ES-I3 (cell line): ENCODE measurements around the gene NIFK.
"Not testable (repeated sequence)": the region's sequence is repeated elsewhere in the genome, so short reads cannot be mapped to it uniquely, and the experiment has no call there.

ENCODE experiments used
- H3K36me3 ChIP-seq: 2 replicates; pipeline ENCODE4 v1.6.1; 2013; ENCODE audit warnings: mild to moderate bottlenecking, low read length, control low read depth, moderate library complexity; ENCODE audit not compliant: insufficient read depth
- H3K4me1 ChIP-seq: 2 replicates; pipeline ENCODE4 v1.6.1; 2013; ENCODE audit warnings: mild to moderate bottlenecking, control low read depth, low read length; ENCODE audit not compliant: insufficient read depth
- H3K9ac ChIP-seq: 2 replicates; pipeline ENCODE4 v1.6.1; 2013; ENCODE audit warnings: low read depth, mild to moderate bottlenecking, low read length, moderate library complexity
- H3K9me3 ChIP-seq: 2 replicates; pipeline ENCODE4 v1.6.1; 2013; ENCODE audit warnings: mild to moderate bottlenecking, low read length, moderate library complexity; ENCODE audit not compliant: control insufficient read depth, insufficient read depth

Gene NIFK

GRCh38 chr2:121711481-121711880 lies 25.2 kb downstream of the NIFK start:
- H3K9me3 ChIP-seq, H3K9ac ChIP-seq, H3K4me1 ChIP-seq, H3K36me3 ChIP-seq: not testable (repeated sequence)

- H3K4me1 ChIP-seq = peaks cover 4% of the 10 kb centered on the region; the same call in 1 of the 2 replicates
- no peaks in the 10 kb centered on the region for H3K36me3 ChIP-seq
- no peak overlapping the region for H3K9ac ChIP-seq
Observed at GRCh38 chr2:121710470-121711170, 26.1 kb downstream of the NIFK start.

GRCh38 chr2:121709776-121710469 lies 26.8 kb downstream of the NIFK start:
- Histone ChIP-seq H3K4me1 (peaks cover 4% of the 10 kb centered on the region; the same call in 1 of the 2 replicates), H3K9ac (no peak overlapping the region), H3K9me3 (no peaks in the 10 kb centered on the region), H3K36me3 (no peaks in the 10 kb centered on the region)

More at GRCh38 chr2:121710470-121711170, 26.1 kb downstream of the NIFK start:
- no peaks in the 10 kb centered on the region for H3K9me3 ChIP-seq

GRCh38 chr2:121707920-121708361 lies 28.7 kb downstream of the NIFK start:
- Histone ChIP-seq H3K9ac (no peak overlapping the region), H3K9me3 (no peaks in the 10 kb centered on the region), H3K36me3 (no peaks in the 10 kb centered on the region), H3K4me1 (peaks cover 4% of the 10 kb centered on the region; the same call in 1 of the 2 replicates)

- H3K9me3 ChIP-seq = no peaks in the 10 kb centered on the region
- H3K4me1 ChIP-seq = peaks cover 4% of the 10 kb centered on the region; the same call in 1 of the 2 replicates
- no peak overlapping the region for H3K9ac ChIP-seq
- H3K36me3 ChIP-seq = no peaks in the 10 kb centered on the region
Observed at GRCh38 chr2:121707344-121707919, 29.2 kb downstream of the NIFK start.

- Histone ChIP-seq H3K4me1 (peaks cover 4% of the 10 kb centered on the region; the same call in 1 of the 2 replicates), H3K9me3 (no peaks in the 10 kb centered on the region), H3K36me3 (no peaks in the 10 kb centered on the region), H3K9ac (no peak overlapping the region)
Observed at GRCh38 chr2:121705958-121706357, 30.7 kb downstream of the NIFK start.

GRCh38 chr2:121705390-121705789 lies 31.3 kb downstream of the NIFK start:
- Histone ChIP-seq H3K36me3 (no peaks in the 10 kb centered on the region), H3K9me3 (no peaks in the 10 kb centered on the region), H3K9ac (no peak overlapping the region), H3K4me1 (peaks cover 4% of the 10 kb centered on the region; the same call in 1 of the 2 replicates)

GRCh38 chr2:121701761-121702160 lies 34.9 kb downstream of the NIFK start:
- H3K9me3 ChIP-seq, H3K36me3 ChIP-seq, H3K4me1 ChIP-seq, H3K9ac ChIP-seq: not testable (repeated sequence)

- peaks cover 10% of the 10 kb centered on the region; the same call in 1 of the 2 replicates for H3K4me1 ChIP-seq
- H3K9ac ChIP-seq = no peak overlapping the region
- H3K36me3 ChIP-seq = no peaks in the 10 kb centered on the region
- no peaks in the 10 kb centered on the region for H3K9me3 ChIP-seq
Observed at GRCh38 chr2:121699421-121700333, 37.0 kb downstream of the NIFK start.

- Histone ChIP-seq H3K4me1 (peaks cover 11% of the 10 kb centered on the region; the same call in 1 of the 2 replicates), H3K36me3 (no peaks in the 10 kb centered on the region), H3K9ac (no peak overlapping the region), H3K9me3 (no peaks in the 10 kb centered on the region)
Observed at GRCh38 chr2:121698318-121698930, 38.3 kb downstream of the NIFK start.

- Histone ChIP-seq H3K9ac (no peak overlapping the region), H3K9me3 (no peaks in the 10 kb centered on the region), H3K36me3 (no peaks in the 10 kb centered on the region), H3K4me1 (peaks cover 11% of the 10 kb centered on the region; the same call in 1 of the 2 replicates)
Observed at GRCh38 chr2:121697108-121697631, 39.5 kb downstream of the NIFK start.

GRCh38 chr2:121696410-121696930 lies 40.2 kb downstream of the NIFK start:
- no peaks in the 10 kb centered on the region for H3K9me3 ChIP-seq
- H3K9ac ChIP-seq = no peak overlapping the region
- H3K4me1 ChIP-seq = peaks cover 11% of the 10 kb centered on the region; the same call in 1 of the 2 replicates
- no peaks in the 10 kb centered on the region for H3K36me3 ChIP-seq

- H3K9ac ChIP-seq = no peak overlapping the region
- H3K36me3 ChIP-seq = no peaks in the 10 kb centered on the region
- H3K9me3 ChIP-seq = no peaks in the 10 kb centered on the region
- peaks cover 11% of the 10 kb centered on the region; the same call in 1 of the 2 replicates for H3K4me1 ChIP-seq
Observed at GRCh38 chr2:121695171-121695451, 41.6 kb downstream of the NIFK start.
